Loucy (cell line): ENCODE results near the gene LMBR1.

ENCODE experiments used
- H2AFZ ChIP-seq: fragments of 200-600 bp; sonication (generic); 2 replicates; pipeline ENCODE4 v1.6.0; 2016; ENCODE audit warnings: antibody characterized with exemption, mild to moderate bottlenecking, low read length, moderate library complexity
- H3F3A ChIP-seq: fragments of 200-600 bp; 2 replicates; pipeline ENCODE4 v1.6.0; 2016; ENCODE audit warnings: antibody characterized with exemption, low read depth, mild to moderate bottlenecking
- H3K27me3 ChIP-seq: fragments of 200-600 bp; sonication (generic); 2 replicates; pipeline ENCODE4 v1.6.1; 2014; ENCODE audit warnings: low read length, mild to moderate bottlenecking; ENCODE audit not compliant: insufficient read depth, poor library complexity, severe bottlenecking
- H3K36me3 ChIP-seq: fragments of 200-600 bp; sonication (generic); 2 replicates; pipeline ENCODE4 v1.6.1; 2016; ENCODE audit warnings: low read length; ENCODE audit not compliant: insufficient read depth
- H3K4me1 ChIP-seq: fragments of 200-600 bp; sonication (generic); 2 replicates; pipeline ENCODE4 v1.5.1; 2014; ENCODE audit warnings: low read length, mild to moderate bottlenecking; ENCODE audit not compliant: insufficient read depth, poor library complexity, severe bottlenecking
- H3K4me2 ChIP-seq: fragments of 200-600 bp; sonication (generic); 2 replicates; pipeline ENCODE4 v1.6.0; 2014; ENCODE audit warnings: antibody characterized with exemption, low read length, low read depth, mild to moderate bottlenecking; ENCODE audit not compliant: poor library complexity, severe bottlenecking
- H3K4me3 ChIP-seq: fragments of 200-600 bp; sonication (generic); 2 replicates; pipeline ENCODE4 v1.5.1; 2014; ENCODE audit warnings: low read length, mild to moderate bottlenecking, mixed read lengths; ENCODE audit not compliant: poor library complexity, severe bottlenecking
- H3K79me2 ChIP-seq: fragments of 200-600 bp; sonication (generic); 2 replicates; pipeline ENCODE4 v1.6.1; 2014; ENCODE audit warnings: low read length; ENCODE audit not compliant: insufficient read depth
- H3K9ac ChIP-seq: fragments of 200-600 bp; sonication (generic); 2 replicates; pipeline ENCODE4 v1.6.0; 2014; ENCODE audit warnings: mild to moderate bottlenecking, low read depth, low read length, moderate library complexity; ENCODE audit not compliant: poor library complexity, severe bottlenecking
- H3K9me2 ChIP-seq: fragments of 200-600 bp; sonication (generic); replicated peaks from 2 replicates; pipeline ENCODE4 v1.6.1; 2016; ENCODE audit warnings: low read depth, low read length, mixed read lengths
- H3K9me3 ChIP-seq: fragments of 200-600 bp; sonication (generic); 2 replicates; pipeline ENCODE4 v1.6.1; 2014; ENCODE audit warnings: mild to moderate bottlenecking, antibody characterized with exemption, low read length, low read depth; ENCODE audit not compliant: insufficient read depth
- H4K20me1 ChIP-seq: fragments of 200-600 bp; sonication (generic); 2 replicates; pipeline ENCODE4 v1.6.0; 2014; ENCODE audit warnings: antibody characterized with exemption, low read length, mild to moderate bottlenecking; ENCODE audit not compliant: insufficient read depth, poor library complexity, severe bottlenecking
- CTCF ChIP-seq: fragments of 200-600 bp; sonication (generic); conservative IDR thresholded peaks from 2 replicates; pipeline ENCODE4 v1.5.1; 2014; ENCODE audit warnings: mild to moderate bottlenecking, antibody characterized with exemption, low read length
- EZH2phosphoT487 ChIP-seq: fragments of 200-600 bp; IDR thresholded peaks from 2 replicates; pipeline ENCODE4 v1.6.1; 2018; ENCODE audit warnings: antibody characterized with exemption, mild to moderate bottlenecking, moderate library complexity, borderline replicate concordance

The LMBR1 gene

GRCh38 chr7:156843157-156843556 is 49.8 kb downstream of the LMBR1 start:
- Histone ChIP-seq H3K79me2 (peaks cover 78% of the 10 kb centered on the region), H3K9me3 (no peaks in the 10 kb centered on the region), H3K4me2 (no peak overlapping the region), H3K9ac (no peak overlapping the region), H3K4me3 (no peak overlapping the region), H4K20me1 (peaks cover 19% of the 10 kb centered on the region), H3K27me3 (no peaks in the 10 kb centered on the region), H3K36me3 (peaks cover 3% of the 10 kb centered on the region; the same call in 1 of the 2 replicates), H3F3A (no peaks in the 10 kb centered on the region), H3K9me2 (no peaks in the 10 kb centered on the region), H3K4me1 (no peaks in the 10 kb centered on the region), H2AFZ (no peak overlapping the region)
- TF ChIP-seq CTCF (no peak), EZH2phosphoT487 (no peak)

GRCh38 chr7:156842740-156843140 is 50.2 kb downstream of the LMBR1 start:
- H3K27me3 ChIP-seq = no peaks in the 10 kb centered on the region
- H3K9ac ChIP-seq = no peak overlapping the region
- H3K4me2 ChIP-seq = no peak overlapping the region
- no peak overlapping the region for H2AFZ ChIP-seq
- H3K4me3 ChIP-seq = no peak overlapping the region
- no peaks in the 10 kb centered on the region for H3K4me1 ChIP-seq
- peaks cover 3% of the 10 kb centered on the region; the same call in 1 of the 2 replicates for H3K36me3 ChIP-seq
- H3K9me3 ChIP-seq = no peaks in the 10 kb centered on the region
- H3F3A ChIP-seq = no peaks in the 10 kb centered on the region
- peaks cover 19% of the 10 kb centered on the region for H4K20me1 ChIP-seq
- TF ChIP-seq EZH2phosphoT487 (no peak), CTCF (no peak)
- peaks cover 74% of the 10 kb centered on the region for H3K79me2 ChIP-seq
- no peaks in the 10 kb centered on the region for H3K9me2 ChIP-seq

- no peak overlapping the region for H3K4me2 ChIP-seq
- peaks cover 70% of the 10 kb centered on the region for H3K79me2 ChIP-seq
- no peaks in the 10 kb centered on the region for H3K9me2 ChIP-seq
Measured at GRCh38 chr7:156842317-156842716, 50.7 kb downstream of the LMBR1 start.

More at GRCh38 chr7:156842317-156842716, 50.7 kb downstream of the LMBR1 start:
- no peak overlapping the region for H3K4me3 ChIP-seq
- no peaks in the 10 kb centered on the region for H3K4me1 ChIP-seq
- H3K27me3 ChIP-seq = no peaks in the 10 kb centered on the region
- no peaks in the 10 kb centered on the region for H3K9me3 ChIP-seq
- H3F3A ChIP-seq = no peaks in the 10 kb centered on the region
- no peak overlapping the region for H2AFZ ChIP-seq
- H3K36me3 ChIP-seq = peaks cover 3% of the 10 kb centered on the region; the same call in 1 of the 2 replicates
- TF ChIP-seq EZH2phosphoT487 (no peak), CTCF (no peak)
- peaks cover 19% of the 10 kb centered on the region for H4K20me1 ChIP-seq
- H3K9ac ChIP-seq = no peak overlapping the region
